ENCODE measurements around the gene ORC1.

The ORC1 gene

GRCh38 chr1:52328615-52329014 lies 75.6 kb downstream of the ORC1 start:
- Histone ChIP-seq H3K4me1 (ENCODE audit: control insufficient read depth, insufficient read depth, low read length) (no peaks in the 10 kb centered on the region), H3K9ac (ENCODE audit: low read length) (no peak overlapping the region), H3K4me3 (ENCODE audit: low read length) (no peak overlapping the region), H3K9me3 (ENCODE audit: control insufficient read depth, low read length) (no peaks in the 10 kb centered on the region), H3K36me3 (ENCODE audit: control insufficient read depth, insufficient read depth, low read length) (no peaks in the 10 kb centered on the region), H3K27me3 (ENCODE audit: control insufficient read depth, insufficient read depth, low read length) (no peaks in the 10 kb centered on the region)

- Histone ChIP-seq H3K36me3 (ENCODE audit: control insufficient read depth, insufficient read depth, low read length) (no peaks in the 10 kb centered on the region), H3K9me3 (ENCODE audit: control insufficient read depth, low read length) (no peaks in the 10 kb centered on the region)
These were observed 78.4 kb downstream of the ORC1 start for GRCh38 chr1:52325786-52326185.

GRCh38 chr1:52323731-52324130 lies 80.5 kb downstream of the ORC1 start:
- Histone ChIP-seq H3K9me3 (ENCODE audit: control insufficient read depth, low read length) (no peaks in the 10 kb centered on the region), H3K4me3 (ENCODE audit: low read length) (no peak overlapping the region), H3K4me1 (ENCODE audit: control insufficient read depth, insufficient read depth, low read length) (no peaks in the 10 kb centered on the region), H3K27me3 (ENCODE audit: control insufficient read depth, insufficient read depth, low read length) (no peaks in the 10 kb centered on the region), H3K36me3 (ENCODE audit: control insufficient read depth, insufficient read depth, low read length) (no peaks in the 10 kb centered on the region), H3K9ac (ENCODE audit: low read length) (no peak overlapping the region)

More at GRCh38 chr1:52325786-52326185, 78.4 kb downstream of the ORC1 start:
- Histone ChIP-seq H3K4me3 (ENCODE audit: low read length) (no peak overlapping the region), H3K27me3 (ENCODE audit: control insufficient read depth, insufficient read depth, low read length) (no peaks in the 10 kb centered on the region), H3K9ac (ENCODE audit: low read length) (no peak overlapping the region), H3K4me1 (ENCODE audit: control insufficient read depth, insufficient read depth, low read length) (no peaks in the 10 kb centered on the region)

Data from mucosa of stomach (tissue), 1 donor.